Heart left ventricle (tissue), 13 donors: ENCODE data around the gene SNX17.

Experiments
- CTCF ChIP-seq, 12 donors: fragments of 200-600 bp; sonication (generic) in 4 of 12; IDR thresholded peaks; one replicate each; pipeline versions ENCODE4 v1.5.0 to v1.8.0; 2018 to 2022; ENCODE audit warnings: antibody characterized with exemption in 12 of 12, mild to moderate bottlenecking in 5 of 12
- POLR2A ChIP-seq, 2 donors: fragments of 450-650 bp; IDR thresholded peaks; one replicate each; pipeline ENCODE4 v1.6.1; 2017; ENCODE audit warnings: antibody characterized with exemption in 2 of 2, mild to moderate bottlenecking in 2 of 2, moderate library complexity in 2 of 2
- donor health status: ischemic (EF 13 %, LVEDD 7.1; RV severe dilation, severe dysfunction).
- donor health status: DM: no; HTN: yes; CAD: no.
- donor health status: DM: no; HTN: no; CAD: no.
- donor health status: ischemic (EF 25% LVEDD 6.9; RV normal size, moderate dysfunction).
- donor health status: ischemic (EF 25% LVEDD 5.7; RV mildly dilated, moderate dysfunction).
- donor health status: ischemic (EF 35%, LVEDD 5.7; RV mildly dilated, moderate dysfunction).
- donor health status: nonischemic (EF 11% LVEDD 7.7; RV severe dilation, severe dysfunction).
- donor health status: DM: yes; HTN: yes; CAD: no.
- donor health status: PGD.
- donor health status: ischemic (EF 29% LVEDD 5.4; RV normal size, mild dysfunction).
- donor health status: nonischemic (EF 23%, LVEDD 6.1; RV moderate dilation, normal function).

- TF ChIP-seq CTCF (IDR thresholded peaks at IDR 0.05): no peak
- no peak for TF ChIP-seq POLR2A (IDR thresholded peaks at IDR 0.05)
Observed at GRCh38 chr2:27370816-27371620, 602 bp downstream of the SNX17 start.
